Calu3 (cell line): Measurements from ENCODE around the gene NOSTRIN. TPM values are rescaled to one million over a fixed set of nuclear protein-coding genes. Genes with fewer than 3 reads are reported as not detected.

Source experiments
- BruUV-seq: library from RNA; stranded (reverse); fragments of 400-500 nt; replicated peaks from 2 replicates; lab custom pipeline; 2021; lab: Mats Ljungman, UMichigan
- CTCF ChIA-PET: fragments of 300-600 bp; sonication (Branson Sonifier 250); formaldehyde crosslinking; loops from one replicate; lab custom pipeline; 2022; ENCODE audit warnings: antibody characterized with exemption; lab: Charles Lee
- DNase-seq: peaks from one replicate; pipeline ENCODE4 v3.0.0; 2022
- H3K27ac Mint-ChIP-seq: one replicate; pipeline ENCODE4 v1.8.0; 2022; ENCODE audit warnings: mixed read lengths; ENCODE audit not compliant: unreplicated experiment
- H3K27me3 Mint-ChIP-seq: one replicate; pipeline ENCODE4 v1.8.0; 2022; ENCODE audit warnings: mixed read lengths; ENCODE audit not compliant: unreplicated experiment
- H3K36me3 Mint-ChIP-seq: one replicate; pipeline ENCODE4 v1.8.0; 2022; ENCODE audit warnings: mild to moderate bottlenecking, moderate library complexity, mixed read lengths; ENCODE audit not compliant: insufficient read depth, unreplicated experiment
- H3K4me1 Mint-ChIP-seq: one replicate; pipeline ENCODE4 v1.8.0; 2022; ENCODE audit warnings: mild to moderate bottlenecking, low read depth, mixed read lengths; ENCODE audit not compliant: unreplicated experiment
- H3K4me3 Mint-ChIP-seq: one replicate; pipeline ENCODE4 v1.8.0; 2022; ENCODE audit warnings: mild to moderate bottlenecking, low read depth, moderate library complexity, mixed read lengths; ENCODE audit not compliant: unreplicated experiment
- H3K9me3 Mint-ChIP-seq: one replicate; pipeline ENCODE4 v1.8.0; 2022; ENCODE audit warnings: low read depth, mixed read lengths; ENCODE audit not compliant: unreplicated experiment
- CTCF ChIP-seq: fragments of 200-600 bp; IDR thresholded peaks from one replicate; pipeline ENCODE4 v1.8.0; 2022; ENCODE audit warnings: antibody characterized with exemption; ENCODE audit not compliant: unreplicated experiment
- intact Hi-C: fragments of 100-400 bp; cut with micrococcal nuclease; formaldehyde crosslinking; loops from one replicate; pipeline ENCODE4 v1.10.0; 2022; ENCODE audit not compliant: unreplicated experiment
- total RNA-seq: library from RNA; stranded (reverse); gene quantifications from 2 replicates; pipeline ENCODE4 v1.2.3, GENCODE V29; 2022

NOSTRIN gene
- total RNA-seq, 1 experiment from 2014 or later = 12.5 TPM

GRCh38 chr2:168775837-168776236, 26.6 kb upstream of the NOSTRIN start:
- Mint-ChIP-seq H3K9me3 (no peaks in the 10 kb centered on the region), H3K27ac (no peak overlapping the region), H3K4me3 (no peak overlapping the region), H3K27me3 (no peaks in the 10 kb centered on the region), H3K4me1 (peaks cover 13% of the 10 kb centered on the region), H3K36me3 (no peaks in the 10 kb centered on the region)
- intact Hi-C loops = no loop called here
- no peak for DNase-seq
- BruUV-seq = no TSS peak
- no peak for TF ChIP-seq CTCF
- CTCF ChIA-PET = no interaction called here

GRCh38 chr2:168780669-168781071, 21.8 kb upstream of the NOSTRIN start:
- Mint-ChIP-seq H3K36me3 (no peaks in the 10 kb centered on the region), H3K27me3 (no peaks in the 10 kb centered on the region), H3K9me3 (no peaks in the 10 kb centered on the region), H3K4me3 (no peak overlapping the region), H3K4me1 (peaks cover 21% of the 10 kb centered on the region), H3K27ac (no peak overlapping the region)
- CTCF ChIA-PET = interaction anchor here (1.5 to 1.7 kb wide), 2 partner anchors 35 to 132 kb away, joined by 3 to 4 read pairs; no protein-coding TSS in a partner anchor
- no TSS peak for BruUV-seq
- TF ChIP-seq CTCF = no peak
- DNase-seq = no peak
- intact Hi-C loops = no loop called here

GRCh38 chr2:168781191-168781817, 21.1 kb upstream of the NOSTRIN start:
- Mint-ChIP-seq H3K4me3 (no peak overlapping the region), H3K36me3 (no peaks in the 10 kb centered on the region), H3K27ac (no peak overlapping the region), H3K4me1 (peaks cover 21% of the 10 kb centered on the region), H3K9me3 (no peaks in the 10 kb centered on the region), H3K27me3 (no peaks in the 10 kb centered on the region)
- intact Hi-C loops = no loop called here
- no peak for TF ChIP-seq CTCF
- CTCF ChIA-PET = interaction anchor here (1.5 kb wide), 1 partner anchor 131 kb away, joined by 4 read pairs; no protein-coding TSS in a partner anchor
- no TSS peak for BruUV-seq
- DNase-seq = no peak

- Mint-ChIP-seq H3K4me1 (peaks cover 21% of the 10 kb centered on the region), H3K27ac (no peak overlapping the region), H3K36me3 (no peaks in the 10 kb centered on the region), H3K9me3 (no peaks in the 10 kb centered on the region), H3K4me3 (no peak overlapping the region), H3K27me3 (no peaks in the 10 kb centered on the region)
- intact Hi-C loops = no loop called here
- DNase-seq = no peak
- TF ChIP-seq CTCF = no peak
- CTCF ChIA-PET = no interaction called here
- BruUV-seq = no TSS peak
Observed at GRCh38 chr2:168782271-168782670, 20.2 kb upstream of the NOSTRIN start.
